ENCODE results near the gene PLXNC1.

Gene PLXNC1

GRCh38 chr12:94135896-94136295 is 12.5 kb upstream of the PLXNC1 start:
- no peak for DNase-seq

DNA sequence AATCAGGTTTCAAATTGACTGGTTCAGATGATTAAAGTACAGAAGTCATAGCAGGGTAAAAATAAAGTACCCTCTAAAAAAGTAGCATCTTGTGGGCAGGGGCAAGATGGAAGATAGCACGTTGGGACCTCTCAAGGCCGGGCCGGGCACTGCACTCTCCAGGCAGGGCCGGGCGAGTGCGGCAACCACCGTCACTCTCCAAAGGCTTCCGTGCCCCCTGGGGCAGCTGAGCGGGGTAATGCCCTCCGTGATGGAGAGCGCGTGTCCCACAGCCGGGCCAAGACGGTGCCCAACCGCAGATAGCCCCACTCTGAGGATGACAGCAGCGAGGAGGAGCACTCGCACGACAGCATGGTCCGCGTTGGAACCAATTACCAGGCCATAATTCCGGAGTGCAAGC is 8.6 kb upstream of the PLXNC1 start:
- DNase-seq, result no peak

DNA sequence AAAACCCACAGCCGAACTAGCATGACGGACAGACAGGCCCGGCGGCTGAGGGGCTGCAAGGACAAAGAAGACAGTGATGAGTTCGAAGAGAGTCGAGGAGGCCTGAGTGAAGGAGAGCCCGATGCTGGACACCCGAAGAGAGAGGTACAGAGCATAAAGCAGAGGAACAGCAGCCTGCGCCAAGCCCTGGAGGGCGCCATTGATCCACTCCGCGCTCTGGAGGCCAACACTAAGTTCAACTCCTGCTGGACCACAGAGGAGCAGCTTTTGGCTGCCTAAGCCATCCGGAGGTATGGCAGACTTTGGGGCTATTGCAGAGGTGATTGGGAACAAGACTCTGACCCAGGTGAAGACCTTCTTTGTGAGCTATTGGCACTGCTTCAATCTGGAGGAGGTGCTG is 7.8 kb upstream of the PLXNC1 start:
- no peak for DNase-seq

DNA sequence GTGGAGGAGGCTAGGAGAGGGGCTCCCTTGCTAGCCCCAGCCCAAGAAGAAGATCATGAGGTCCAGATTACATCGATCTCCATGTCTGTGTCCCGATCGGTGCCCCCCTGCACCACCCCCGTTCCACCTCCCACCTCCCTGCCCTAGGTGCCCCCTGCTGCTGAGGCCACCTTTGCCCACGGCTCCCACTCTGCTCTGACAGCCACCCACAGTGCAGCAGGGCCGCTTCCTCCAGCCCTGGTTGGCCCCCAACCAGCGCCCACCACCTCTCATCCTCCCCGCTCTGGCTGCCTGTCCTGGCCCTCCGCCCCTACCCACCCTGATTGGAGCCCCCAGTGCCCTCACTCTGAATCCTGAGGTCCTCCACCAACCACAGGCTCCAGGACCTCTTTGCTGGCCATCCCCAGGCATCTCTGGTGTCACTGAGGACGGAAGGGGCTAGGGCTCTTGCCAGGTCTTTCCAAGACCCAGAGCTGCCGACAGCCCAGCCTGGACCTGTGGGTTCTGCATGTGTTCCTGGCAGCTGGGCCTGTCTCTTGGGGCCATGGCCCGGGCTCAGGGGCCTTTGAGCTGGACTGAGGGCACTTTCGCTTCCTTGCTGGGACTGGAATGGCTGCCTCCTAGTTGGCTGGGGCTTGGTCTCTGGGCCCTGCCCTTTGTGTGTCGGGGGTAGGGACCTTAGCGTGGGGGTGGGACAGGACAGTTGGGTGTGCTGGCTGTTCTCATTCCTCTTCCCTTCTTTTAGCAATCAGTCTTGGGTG is 7.2 kb upstream of the PLXNC1 start:
- DNase-seq, result no peak

DNA sequence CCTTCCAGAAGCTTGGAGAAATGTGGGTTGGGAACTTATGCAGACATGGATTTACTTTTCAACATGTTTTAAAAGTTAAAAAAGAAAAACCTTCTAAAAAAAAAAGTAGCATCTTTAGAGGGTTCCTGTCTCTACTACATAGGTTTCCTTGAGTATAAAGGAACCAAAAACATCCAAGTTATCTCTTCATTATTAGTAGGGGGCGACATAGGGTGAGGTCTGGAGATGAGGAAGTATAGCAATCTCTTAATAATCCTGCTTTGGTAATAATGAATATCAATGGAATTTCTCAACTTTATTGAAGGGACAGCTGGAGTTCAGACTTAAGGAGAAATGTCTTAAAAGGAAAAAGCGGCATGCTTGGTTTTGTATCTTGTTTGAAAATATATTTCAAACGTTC is 6.5 kb upstream of the PLXNC1 start:
- no peak for DNase-seq

DNA sequence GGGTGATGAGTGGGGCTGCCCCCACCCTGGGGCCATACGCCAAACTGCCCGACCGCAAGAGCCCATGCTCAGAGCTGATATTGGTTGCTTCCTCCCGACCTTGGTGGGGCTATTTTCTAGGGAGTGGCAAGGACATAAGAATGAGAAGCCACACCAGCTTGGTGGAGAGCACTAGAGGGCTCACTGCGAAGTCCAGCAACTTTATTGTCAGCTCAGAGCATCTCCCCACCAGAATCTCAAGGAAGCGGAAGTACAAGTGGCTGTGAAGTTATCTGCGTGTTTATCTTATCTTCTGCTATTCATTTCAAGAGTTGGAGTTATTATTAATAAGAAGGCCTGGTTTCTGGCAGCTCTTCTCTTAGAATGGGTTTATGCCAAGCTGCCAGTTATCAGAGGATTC is 4.9 kb upstream of the PLXNC1 start:
- no peak for DNase-seq

- DNase-seq, result no peak
Observed at GRCh38 chr12:94143951-94144350, 4.4 kb upstream of the PLXNC1 start.

GRCh38 chr12:94144781-94145180 is 3.6 kb upstream of the PLXNC1 start:
- no peak for DNase-seq

DNA sequence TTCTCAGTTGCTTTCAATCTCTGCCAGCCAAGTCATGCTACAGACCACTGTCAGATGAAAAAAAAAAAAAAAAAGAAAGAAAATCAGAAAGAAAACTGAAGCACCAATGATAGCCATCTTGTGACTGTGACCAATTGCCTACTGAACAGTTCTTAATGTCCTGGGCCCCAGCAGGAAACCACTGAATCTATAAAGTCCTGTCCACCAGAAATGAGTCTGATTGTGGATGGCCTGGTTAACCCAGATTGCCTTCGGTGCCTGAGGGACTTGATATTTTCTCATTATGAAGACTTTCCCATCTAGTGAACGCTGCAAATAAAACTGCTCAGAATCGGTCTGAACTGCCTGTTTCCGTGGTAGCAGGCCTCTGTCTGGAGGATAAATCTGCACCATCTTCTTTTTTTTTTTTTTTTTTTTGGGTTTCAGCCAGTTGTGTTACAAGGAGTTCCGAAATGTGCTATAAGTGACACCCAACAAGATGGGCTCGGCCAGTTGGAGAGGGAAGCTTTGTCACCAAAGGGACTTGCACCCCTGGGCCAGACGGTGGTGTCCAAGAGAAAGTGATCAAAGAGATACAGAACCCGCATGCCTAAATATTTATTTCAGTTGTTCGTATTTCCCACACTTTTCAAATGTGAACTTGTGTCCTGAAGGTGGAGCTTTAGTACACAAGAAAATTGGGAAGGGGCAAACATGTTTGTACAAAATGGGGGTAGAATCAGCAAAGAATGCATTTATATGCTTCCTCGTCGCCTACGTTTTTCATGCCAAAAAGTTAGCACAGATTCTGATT is 3.0 kb upstream of the PLXNC1 start:
- DNase-seq, result peak; percentile 12

- DNase-seq, result no peak
Observed at GRCh38 chr12:94146166-94146936, 2.0 kb upstream of the PLXNC1 start.

- DNase-seq, result no peak
Observed at GRCh38 chr12:94147387-94147990, 888 bp upstream of the PLXNC1 start.

DNA sequence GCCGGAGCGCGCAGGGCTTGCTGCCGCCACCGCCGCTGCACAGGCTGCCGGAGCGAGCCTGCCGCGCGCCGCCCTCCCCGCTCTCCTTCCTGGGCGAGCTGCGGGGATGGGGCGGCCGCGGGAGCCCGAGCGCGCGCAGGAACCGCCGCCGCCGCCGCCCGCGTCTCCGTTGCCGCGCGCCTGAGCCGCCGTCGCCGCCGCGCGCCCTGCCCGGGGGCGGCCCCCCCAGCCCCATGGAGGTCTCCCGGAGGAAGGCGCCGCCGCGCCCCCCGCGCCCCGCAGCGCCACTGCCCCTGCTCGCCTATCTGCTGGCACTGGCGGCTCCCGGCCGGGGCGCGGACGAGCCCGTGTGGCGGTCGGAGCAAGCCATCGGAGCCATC is 352 bp downstream of the PLXNC1 start:
- DNase-seq, result peak; percentile 3

DNA sequence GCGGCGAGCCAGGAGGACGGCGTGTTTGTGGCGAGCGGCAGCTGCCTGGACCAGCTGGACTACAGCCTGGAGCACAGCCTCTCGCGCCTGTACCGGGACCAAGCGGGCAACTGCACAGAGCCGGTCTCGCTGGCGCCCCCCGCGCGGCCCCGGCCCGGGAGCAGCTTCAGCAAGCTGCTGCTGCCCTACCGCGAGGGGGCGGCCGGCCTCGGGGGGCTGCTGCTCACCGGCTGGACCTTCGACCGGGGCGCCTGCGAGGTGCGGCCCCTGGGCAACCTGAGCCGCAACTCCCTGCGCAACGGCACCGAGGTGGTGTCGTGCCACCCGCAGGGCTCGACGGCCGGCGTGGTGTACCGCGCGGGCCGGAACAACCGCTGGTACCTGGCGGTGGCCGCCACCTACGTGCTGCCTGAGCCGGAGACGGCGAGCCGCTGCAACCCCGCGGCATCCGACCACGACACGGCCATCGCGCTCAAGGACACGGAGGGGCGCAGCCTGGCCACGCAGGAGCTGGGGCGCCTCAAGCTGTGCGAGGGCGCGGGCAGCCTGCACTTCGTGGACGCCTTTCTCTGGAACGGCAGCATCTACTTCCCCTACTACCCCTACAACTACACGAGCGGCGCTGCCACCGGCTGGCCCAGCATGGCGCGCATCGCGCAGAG is 873 bp downstream of the PLXNC1 start:
- no peak for DNase-seq

DNA sequence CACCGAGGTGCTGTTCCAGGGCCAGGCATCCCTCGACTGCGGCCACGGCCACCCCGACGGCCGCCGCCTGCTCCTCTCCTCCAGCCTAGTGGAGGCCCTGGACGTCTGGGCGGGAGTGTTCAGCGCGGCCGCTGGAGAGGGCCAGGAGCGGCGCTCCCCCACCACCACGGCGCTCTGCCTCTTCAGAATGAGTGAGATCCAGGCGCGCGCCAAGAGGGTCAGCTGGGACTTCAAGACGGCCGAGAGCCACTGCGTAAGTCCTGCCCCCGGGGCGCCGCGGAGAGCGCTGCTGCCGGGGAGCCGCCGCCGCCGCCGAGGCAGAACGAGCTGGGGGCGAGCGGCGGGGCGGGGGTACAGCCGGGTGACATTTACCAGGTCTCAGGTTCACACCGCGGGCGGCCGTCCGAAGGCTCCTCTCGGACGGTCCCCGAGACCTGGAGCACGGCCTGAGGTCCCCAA is 1.4 kb downstream of the PLXNC1 start:
- no peak for DNase-seq

- no peak for DNase-seq
Observed at GRCh38 chr12:94150240-94151121, 2.1 kb downstream of the PLXNC1 start.

GRCh38 chr12:94151582-94151981 is 3.2 kb downstream of the PLXNC1 start:
- no peak for DNase-seq

GRCh38 chr12:94152292-94153078 is 4.1 kb downstream of the PLXNC1 start:
- DNase-seq, result no peak

DNA sequence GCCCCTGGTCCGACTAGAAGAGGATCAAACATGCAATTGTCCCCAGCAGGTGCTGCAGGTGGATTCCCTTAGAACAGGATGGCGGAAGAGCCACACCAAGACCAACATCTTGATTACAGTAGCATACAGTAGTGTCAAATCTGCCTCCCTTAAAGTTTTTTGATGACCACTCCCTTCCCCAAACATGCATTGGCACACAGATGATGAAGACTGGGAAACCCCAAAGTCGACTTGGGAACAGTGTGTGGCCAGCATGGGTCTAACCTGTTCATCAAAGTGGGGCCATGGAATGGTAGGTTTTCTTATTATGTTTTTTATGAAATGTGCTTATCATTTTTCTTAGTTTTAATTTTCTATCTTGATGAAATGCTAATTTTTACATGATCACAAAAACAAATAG is 8.8 kb downstream of the PLXNC1 start:
- DNase-seq, result no peak

DNA sequence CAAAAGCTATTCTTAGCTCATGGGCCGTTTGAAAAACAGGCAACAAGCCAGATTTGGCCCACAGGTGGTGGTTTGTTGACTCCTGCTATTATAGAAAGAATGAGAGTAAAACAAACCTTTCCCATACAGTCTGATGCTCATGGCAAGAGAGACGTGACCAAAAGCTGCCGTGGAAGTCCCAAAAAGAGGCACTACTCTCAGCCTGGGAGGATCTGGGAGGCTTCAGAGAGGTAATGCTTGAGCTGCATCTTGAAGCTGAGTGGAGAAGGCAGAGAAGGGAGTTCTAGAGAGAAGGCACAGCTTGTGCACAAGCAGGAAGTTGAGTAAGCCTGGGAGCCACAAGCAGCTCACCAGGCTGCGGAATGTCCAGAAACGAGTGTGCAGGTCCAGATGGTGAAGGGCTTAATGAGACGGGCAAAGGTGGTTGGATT is 9.6 kb downstream of the PLXNC1 start:
- DNase-seq, result no peak

DNA sequence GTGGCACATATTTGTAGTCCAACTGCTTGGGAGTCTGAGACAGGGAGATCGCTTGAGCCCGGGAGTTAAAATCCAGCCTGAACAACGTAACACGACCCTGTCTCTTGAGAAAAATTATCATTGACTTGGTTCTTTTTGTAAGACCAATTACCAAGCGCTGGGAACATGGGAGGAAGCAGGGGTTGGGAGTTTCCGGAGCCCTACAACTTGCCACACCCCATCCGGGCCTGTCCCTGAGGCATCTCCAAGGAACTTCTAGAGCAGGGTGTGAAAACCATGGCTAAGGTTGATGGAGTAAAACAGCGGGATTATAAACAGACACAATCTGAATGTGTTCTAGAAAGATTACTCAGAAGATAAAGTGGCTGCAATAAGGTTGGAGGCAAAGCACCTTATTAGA is 10.3 kb downstream of the PLXNC1 start:
- DNase-seq, result no peak

DNA sequence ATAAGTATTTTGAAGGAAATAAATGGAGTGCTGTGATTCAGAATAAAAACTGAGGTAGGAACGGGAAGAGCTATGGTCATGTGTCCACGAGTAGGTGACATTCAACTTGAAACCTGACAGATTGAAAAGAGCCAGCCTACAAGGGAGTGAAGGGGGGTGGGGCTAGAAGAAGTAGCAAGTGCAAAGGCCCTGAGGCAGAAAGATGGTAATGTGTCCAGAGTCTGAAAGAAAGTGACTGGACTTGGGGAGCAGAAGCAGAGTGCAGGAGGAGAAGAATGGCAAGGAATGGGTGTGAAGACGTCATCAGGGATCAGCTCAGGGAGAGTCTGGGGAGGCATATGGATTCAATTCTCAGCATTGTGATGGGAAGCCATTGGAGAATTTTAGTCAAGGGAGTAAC is 13.7 kb downstream of the PLXNC1 start:
- DNase-seq, result no peak
